GM12892 (cell line): Measurements from ENCODE around the gene SIPA1L3.

Source experiments
- POLR2AphosphoS5 ChIP-seq: IDR thresholded peaks from 2 replicates; pipeline ENCODE4 v1.6.1; 2011; ENCODE audit warnings: low read depth, low read length, control low read depth
- TAF1 ChIP-seq: IDR thresholded peaks from 2 replicates; pipeline ENCODE4 v1.6.1; 2011; ENCODE audit warnings: low read depth, mild to moderate bottlenecking, control low read depth, low read length, borderline replicate concordance

DNA sequence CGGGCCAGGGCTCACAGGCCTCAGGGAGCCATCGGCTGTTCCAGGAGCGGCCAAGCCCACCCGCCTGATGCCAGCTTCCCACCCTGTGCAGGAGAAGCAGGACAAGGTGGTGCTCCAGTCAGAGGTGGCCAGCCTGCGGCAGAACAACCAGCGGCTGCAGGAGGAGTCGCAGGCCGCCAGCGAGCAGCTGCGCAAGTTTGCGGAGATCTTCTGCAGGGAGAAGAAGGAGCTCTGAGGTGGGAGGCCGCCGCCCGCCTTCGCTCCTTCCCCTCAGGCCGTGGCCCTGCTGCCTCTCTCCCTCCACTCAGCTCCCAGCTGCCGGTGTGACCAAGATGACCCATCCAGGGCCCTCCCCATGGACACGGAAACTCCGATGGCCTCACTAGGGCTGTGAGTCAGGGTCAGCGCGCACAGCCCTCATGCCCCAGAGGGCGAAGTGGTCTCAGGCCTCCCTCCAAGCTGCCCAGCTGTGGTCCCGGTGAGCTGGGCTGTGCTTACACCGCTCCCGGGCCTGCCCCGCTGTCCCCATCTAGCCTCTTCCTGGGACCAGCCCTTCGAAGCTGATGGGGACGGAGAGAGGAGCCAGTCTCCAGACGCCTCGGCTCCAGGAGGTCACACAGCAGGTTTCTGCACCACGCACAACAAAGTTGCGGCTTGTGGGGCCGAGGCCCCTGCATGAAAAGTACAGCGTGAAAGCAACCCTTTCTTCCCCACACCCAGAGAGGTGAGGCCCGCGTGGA, 299.2 kb downstream of the SIPA1L3 start:
- no peak for TF ChIP-seq POLR2AphosphoS5
- no peak for TF ChIP-seq TAF1
